Mucosa of stomach (tissue), 1 donor: Measurements from ENCODE around the gene TRAF2.

Experiments used
- H3K27me3 ChIP-seq: one replicate; pipeline ENCODE4 v1.7.0; 2013; ENCODE audit warnings: mild to moderate bottlenecking, low read length; ENCODE audit not compliant: control insufficient read depth, insufficient read depth
- H3K36me3 ChIP-seq: one replicate; pipeline ENCODE4 v1.7.0; 2013; ENCODE audit warnings: low read length; ENCODE audit not compliant: control insufficient read depth, insufficient read depth
- H3K4me1 ChIP-seq: one replicate; pipeline ENCODE4 v1.7.0; 2013; ENCODE audit warnings: mild to moderate bottlenecking, low read length; ENCODE audit not compliant: control insufficient read depth, insufficient read depth
- H3K4me3 ChIP-seq: one replicate; pipeline ENCODE4 v1.7.0; 2013; ENCODE audit warnings: low read length
- H3K9ac ChIP-seq: one replicate; pipeline ENCODE4 v1.7.0; 2013; ENCODE audit warnings: mild to moderate bottlenecking, low read length, moderate library complexity
- H3K9me3 ChIP-seq: one replicate; pipeline ENCODE4 v1.7.0; 2013; ENCODE audit warnings: mild to moderate bottlenecking, low read length, moderate library complexity; ENCODE audit not compliant: control insufficient read depth
- donor health status: Pancreatic carcinoma.

Gene TRAF2

GRCh38 chr9:136902259-136902821, 16.0 kb downstream of the TRAF2 start:
- no peaks in the 10 kb centered on the region for H3K27me3 ChIP-seq
- no peaks in the 10 kb centered on the region for H3K36me3 ChIP-seq
- H3K9ac ChIP-seq: peak overlapping the region; percentile 53
- no peaks in the 10 kb centered on the region for H3K9me3 ChIP-seq
- peak overlapping the region; percentile 27 for H3K4me3 ChIP-seq
- peaks cover 33% of the 10 kb centered on the region for H3K4me1 ChIP-seq

GRCh38 chr9:136903041-136903554, 16.8 kb downstream of the TRAF2 start:
- Histone ChIP-seq H3K9ac (no peak overlapping the region), H3K27me3 (no peaks in the 10 kb centered on the region), H3K9me3 (no peaks in the 10 kb centered on the region), H3K4me3 (no peak overlapping the region), H3K36me3 (no peaks in the 10 kb centered on the region), H3K4me1 (peaks cover 33% of the 10 kb centered on the region)

GRCh38 chr9:136906266-136906665, 19.9 kb downstream of the TRAF2 start:
- H3K36me3 ChIP-seq: peaks cover 6% of the 10 kb centered on the region
- no peak overlapping the region for H3K9ac ChIP-seq
- H3K9me3 ChIP-seq: no peaks in the 10 kb centered on the region
- no peak overlapping the region for H3K4me3 ChIP-seq
- H3K27me3 ChIP-seq: no peaks in the 10 kb centered on the region
- H3K4me1 ChIP-seq: peaks cover 29% of the 10 kb centered on the region

- no peak overlapping the region for H3K9ac ChIP-seq
- H3K9me3 ChIP-seq: no peaks in the 10 kb centered on the region
- no peaks in the 10 kb centered on the region for H3K27me3 ChIP-seq
- H3K36me3 ChIP-seq: peaks cover 6% of the 10 kb centered on the region
- no peak overlapping the region for H3K4me3 ChIP-seq
- peaks cover 19% of the 10 kb centered on the region for H3K4me1 ChIP-seq
These were observed 20.9 kb downstream of the TRAF2 start for GRCh38 chr9:136907011-136907914.

- H3K27me3 ChIP-seq: no peaks in the 10 kb centered on the region
- no peaks in the 10 kb centered on the region for H3K9me3 ChIP-seq
- no peak overlapping the region for H3K4me3 ChIP-seq
- H3K9ac ChIP-seq: no peak overlapping the region
- H3K36me3 ChIP-seq: peaks cover 6% of the 10 kb centered on the region
- H3K4me1 ChIP-seq: peaks cover 5% of the 10 kb centered on the region
These were observed 24.0 kb downstream of the TRAF2 start for GRCh38 chr9:136910197-136910900.

GRCh38 chr9:136910901-136911245, 24.6 kb downstream of the TRAF2 start:
- Histone ChIP-seq H3K36me3 (peaks cover 6% of the 10 kb centered on the region), H3K9ac (no peak overlapping the region), H3K4me1 (peaks cover 5% of the 10 kb centered on the region), H3K27me3 (no peaks in the 10 kb centered on the region), H3K9me3 (no peaks in the 10 kb centered on the region), H3K4me3 (no peak overlapping the region)

- no peak overlapping the region for H3K4me3 ChIP-seq
- H3K9ac ChIP-seq: no peak overlapping the region
- no peaks in the 10 kb centered on the region for H3K9me3 ChIP-seq
- H3K4me1 ChIP-seq: no peaks in the 10 kb centered on the region
- peaks cover 18% of the 10 kb centered on the region for H3K36me3 ChIP-seq
- no peaks in the 10 kb centered on the region for H3K27me3 ChIP-seq
These were observed 27.6 kb downstream of the TRAF2 start for GRCh38 chr9:136913701-136914438.

- Histone ChIP-seq H3K36me3 (peaks cover 11% of the 10 kb centered on the region), H3K4me1 (no peaks in the 10 kb centered on the region), H3K27me3 (no peaks in the 10 kb centered on the region), H3K4me3 (no peak overlapping the region), H3K9ac (no peak overlapping the region), H3K9me3 (no peaks in the 10 kb centered on the region)
These were observed 29.5 kb downstream of the TRAF2 start for GRCh38 chr9:136915632-136916329.

GRCh38 chr9:136916330-136917184, 30.2 kb downstream of the TRAF2 start:
- no peak overlapping the region for H3K9ac ChIP-seq
- no peaks in the 10 kb centered on the region for H3K9me3 ChIP-seq
- H3K36me3 ChIP-seq: peaks cover 11% of the 10 kb centered on the region
- no peaks in the 10 kb centered on the region for H3K4me1 ChIP-seq
- H3K4me3 ChIP-seq: no peak overlapping the region
- H3K27me3 ChIP-seq: no peaks in the 10 kb centered on the region

GRCh38 chr9:136917902-136918301, 31.6 kb downstream of the TRAF2 start:
- Histone ChIP-seq H3K9ac (no peak overlapping the region), H3K4me3 (no peak overlapping the region), H3K4me1 (no peaks in the 10 kb centered on the region), H3K36me3 (peaks cover 11% of the 10 kb centered on the region), H3K27me3 (no peaks in the 10 kb centered on the region), H3K9me3 (no peaks in the 10 kb centered on the region)
